K562 (cell line): ENCODE measurements around the gene VPS9D1. TPM values are rescaled to one million over a fixed set of nuclear protein-coding genes. Genes with fewer than 3 reads are reported as not detected.

ENCODE experiments used
- BHLHE40 ChIP-seq: IDR thresholded peaks from 2 replicates; pipeline ENCODE4 v1.6.1; 2011; ENCODE audit warnings: low read length, improper control_type of control experiment
- EP400 ChIP-seq: fragments of 450-650 bp; IDR thresholded peaks from 2 replicates; pipeline ENCODE4 v1.6.1; 2017; ENCODE audit warnings: antibody characterized with exemption, mild to moderate bottlenecking, moderate library complexity
- FIP1L1 ChIP-seq: fragments of 200-400 bp; formaldehyde crosslinking; IDR thresholded peaks from 2 replicates; pipeline ENCODE4 v1.6.1; 2018; ENCODE audit warnings: mild to moderate bottlenecking, low read depth, low read length; ENCODE audit not compliant: poor library complexity, severe bottlenecking
- GTF2F1 ChIP-seq: IDR thresholded peaks from 2 replicates; pipeline ENCODE4 v1.6.1; 2011; ENCODE audit warnings: low read depth, low read length, improper control_type of control experiment
- KDM2B ChIP-seq: fragments of 250-450 bp; sonication (Bioruptor Pico); IDR thresholded peaks from 2 replicates; pipeline ENCODE4 v1.8.0; 2021; ENCODE audit warnings: mild to moderate bottlenecking, moderate library complexity
- MAX ChIP-seq: sonication (generic); formaldehyde crosslinking; IDR thresholded peaks from 2 replicates; pipeline ENCODE4 v1.9.0; 2022; ENCODE audit warnings: mild to moderate bottlenecking, missing genetic modification reagents
- SAP30 ChIP-seq: fragments of 200-600 bp; sonication (generic); IDR thresholded peaks from 2 replicates; pipeline ENCODE4 v1.6.1; 2012; ENCODE audit warnings: borderline replicate concordance, low read depth, mild to moderate bottlenecking, moderate library complexity, low read length, control low read depth, inconsistent platforms; ENCODE audit not compliant: insufficient read depth, poor library complexity, severe bottlenecking
- TEAD1 ChIP-seq, 2 experiments: fragments of 450-650 bp in 1 of 2; sonication (generic) in 1 of 2; formaldehyde crosslinking; IDR thresholded peaks; 2 replicates each; pipeline versions ENCODE4 v1.4.0 to v1.8.0; 2020 to 2022; ENCODE audit warnings: mild to moderate bottlenecking in 2 of 2, missing genetic modification reagents in 1 of 2
- ZC3H4 ChIP-seq: sonication (generic); formaldehyde crosslinking; IDR thresholded peaks from 2 replicates; pipeline ENCODE4 v1.9.0; 2021; ENCODE audit warnings: missing genetic modification reagents, borderline replicate concordance
- ZKSCAN3 ChIP-seq: fragments of 250-450 bp; sonication (Bioruptor Pico); IDR thresholded peaks from 2 replicates; pipeline ENCODE4 v1.4.0; 2020
- ZNF324 ChIP-seq: fragments of 250-450 bp; sonication (Bioruptor Pico); IDR thresholded peaks from 2 replicates; pipeline ENCODE4 v1.4.0; 2020; ENCODE audit warnings: mild to moderate bottlenecking
- ZNF79 ChIP-seq: fragments of 250-450 bp; sonication (Bioruptor Pico); IDR thresholded peaks from 2 replicates; pipeline ENCODE4 v1.4.0; 2020; ENCODE audit warnings: low read depth, mild to moderate bottlenecking, moderate library complexity
- polyA plus RNA-seq, 8 experiments: library from polyadenylated mRNA; depleted of rRNA in 4 of 8; stranded (reverse) in 5 of 8; unstranded in 3 of 8; fragments of >200 nt; fragmentation: Nextera tagmentation in 2 of 8; fragmentation: Illumina TruSeq in 1 of 8; extraction: Ambion mirVana in 2 of 8; extraction: Trizol in 1 of 8; gene quantifications; 2 replicates each; pipeline versions ENCODE4 v1.2.1 to v1.2.3, GENCODE V29; 2011 to 2014; ENCODE audit warnings: inconsistent platforms in 1 of 8, missing spikeins in 1 of 8
- total RNA-seq, 7 experiments: library from RNA; depleted of rRNA in 6 of 7; stranded (reverse); fragments of >200 nt in 6 of 7; fragmentation: Illumina TruSeq in 2 of 7; extraction: Trizol in 2 of 7; gene quantifications; 2 replicates each; pipeline versions ENCODE4 v1.2.1 to v1.2.3, GENCODE V29; 2011 to 2021; ENCODE audit warnings: low replicate concordance in 1 of 7
- TF ChIP-seq, protein P1 (sequence below): fragments of 250-450 bp; sonication (Bioruptor Pico); IDR thresholded peaks from 2 replicates; pipeline ENCODE4 v1.8.0; 2021; ENCODE audit warnings: borderline replicate concordance, mild to moderate bottlenecking, moderate library complexity; ENCODE audit not compliant: poor library complexity, severe bottlenecking
- TF ChIP-seq, protein P2 (sequence below): sonication (generic); formaldehyde crosslinking; IDR thresholded peaks from 2 replicates; pipeline ENCODE4 v1.5.0; 2020; ENCODE audit warnings: missing genetic modification reagents
- TF ChIP-seq, protein P3 (sequence below): sonication (generic); formaldehyde crosslinking; IDR thresholded peaks from 2 replicates; pipeline ENCODE4 v1.9.0; 2022; ENCODE audit warnings: mild to moderate bottlenecking, missing genetic modification reagents

VPS9D1 gene
- total and polyA plus RNA-seq, 9 of the 15 experiments (the other 6 are each of a cell fraction or from before 2014, with no cell fraction given) = 0.33 to 3.1 (median 1.1) TPM

DNA sequence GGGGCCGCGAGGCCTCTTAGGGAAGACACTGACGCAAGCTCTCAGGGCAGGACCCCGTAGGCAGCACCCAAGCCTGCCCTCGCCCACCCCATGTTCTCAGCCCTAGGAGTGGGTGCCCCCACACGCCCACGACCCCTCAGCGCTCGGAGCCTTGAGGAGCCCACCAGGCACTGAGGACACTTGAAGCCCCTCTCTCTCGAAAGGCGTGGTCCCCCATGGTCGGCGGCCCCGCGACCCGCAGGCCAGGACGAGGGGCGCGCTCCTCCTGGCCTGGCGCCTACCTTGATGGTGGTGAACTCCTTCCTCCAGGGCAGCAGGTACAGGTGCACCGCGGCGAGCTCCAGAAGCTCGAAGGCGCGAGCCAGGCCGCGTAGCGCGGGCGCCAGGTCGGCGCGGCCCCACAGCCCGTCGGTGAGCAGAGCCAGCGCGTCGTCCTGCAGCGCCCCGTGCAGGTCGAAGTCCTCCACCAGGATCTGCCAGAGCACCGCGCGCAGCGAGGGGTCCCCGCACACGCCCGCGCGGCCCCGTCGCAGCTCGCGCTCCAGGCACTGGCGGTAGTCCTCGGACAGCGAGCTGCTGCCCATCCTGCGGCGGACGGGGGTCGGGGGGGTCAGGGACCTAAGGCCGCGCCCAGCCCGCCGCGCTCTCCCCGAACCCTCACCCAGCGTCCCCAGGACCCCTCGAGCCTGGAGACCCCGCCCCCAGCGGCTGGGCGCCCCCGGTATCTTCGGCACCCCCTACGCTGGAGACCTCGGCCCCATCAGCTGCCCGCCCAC, 19.9 kb downstream of the VPS9D1 start (continued):
- TF ChIP-seq MAX = peak; percentile 60
- TF ChIP-seq, protein P1, sequence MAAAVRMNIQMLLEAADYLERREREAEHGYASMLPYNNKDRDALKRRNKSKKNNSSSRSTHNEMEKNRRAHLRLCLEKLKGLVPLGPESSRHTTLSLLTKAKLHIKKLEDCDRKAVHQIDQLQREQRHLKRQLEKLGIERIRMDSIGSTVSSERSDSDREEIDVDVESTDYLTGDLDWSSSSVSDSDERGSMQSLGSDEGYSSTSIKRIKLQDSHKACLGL (CRISPR knock-in tag) = no peak
- TF ChIP-seq ZC3H4 (CRISPR knock-in tag) = no peak
- TF ChIP-seq GTF2F1 = 0 out of 2 replicates have a peak, but pooled peaks have one; percentile 22
- TF ChIP-seq, protein P2, sequence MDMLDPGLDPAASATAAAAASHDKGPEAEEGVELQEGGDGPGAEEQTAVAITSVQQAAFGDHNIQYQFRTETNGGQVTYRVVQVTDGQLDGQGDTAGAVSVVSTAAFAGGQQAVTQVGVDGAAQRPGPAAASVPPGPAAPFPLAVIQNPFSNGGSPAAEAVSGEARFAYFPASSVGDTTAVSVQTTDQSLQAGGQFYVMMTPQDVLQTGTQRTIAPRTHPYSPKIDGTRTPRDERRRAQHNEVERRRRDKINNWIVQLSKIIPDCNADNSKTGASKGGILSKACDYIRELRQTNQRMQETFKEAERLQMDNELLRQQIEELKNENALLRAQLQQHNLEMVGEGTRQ = 0 out of 2 replicates have a peak, but pooled peaks have one; percentile 9
- TF ChIP-seq, protein P3, sequence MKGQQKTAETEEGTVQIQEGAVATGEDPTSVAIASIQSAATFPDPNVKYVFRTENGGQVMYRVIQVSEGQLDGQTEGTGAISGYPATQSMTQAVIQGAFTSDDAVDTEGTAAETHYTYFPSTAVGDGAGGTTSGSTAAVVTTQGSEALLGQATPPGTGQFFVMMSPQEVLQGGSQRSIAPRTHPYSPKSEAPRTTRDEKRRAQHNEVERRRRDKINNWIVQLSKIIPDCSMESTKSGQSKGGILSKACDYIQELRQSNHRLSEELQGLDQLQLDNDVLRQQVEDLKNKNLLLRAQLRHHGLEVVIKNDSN (CRISPR knock-in tag) = no peak
- TF ChIP-seq TEAD1 (CRISPR knock-in tag; IDR thresholded peaks at IDR 0.05) = peak in 1 of 2 experiments; percentile 60; a peak in 1 of 4 replicates
- TF ChIP-seq BHLHE40 = no peak
- peak; percentile 12 for TF ChIP-seq FIP1L1
- TF ChIP-seq SAP30 = peak; percentile 42
- TF ChIP-seq EP400 = no peak
- TF ChIP-seq KDM2B (CRISPR knock-in tag) = peak; percentile 26
- TF ChIP-seq ZNF324 = no peak
- no peak for TF ChIP-seq ZKSCAN3 (CRISPR knock-in tag)
- TF ChIP-seq ZNF79 (CRISPR knock-in tag) = no peak
- TF ChIP-seq, all 486 proteins: peak for 63
